NOMO-1 (cell line): ENCODE data around the gene SCP2.
A peak's percentile ranks its signal among the peaks of the same experiment; 100 is the strongest.
"Not testable (repeated sequence)": the region's sequence is repeated elsewhere in the genome, so short reads cannot be mapped to it uniquely, and the experiment has no call there.

Source experiments
- DNase-seq, 2 experiments: peaks; one replicate each; lab custom pipeline; 2025; ENCODE audit not compliant: unreplicated experiment in 2 of 2; lab: John Stamatoyannopoulos, UW

Gene SCP2

DNA sequence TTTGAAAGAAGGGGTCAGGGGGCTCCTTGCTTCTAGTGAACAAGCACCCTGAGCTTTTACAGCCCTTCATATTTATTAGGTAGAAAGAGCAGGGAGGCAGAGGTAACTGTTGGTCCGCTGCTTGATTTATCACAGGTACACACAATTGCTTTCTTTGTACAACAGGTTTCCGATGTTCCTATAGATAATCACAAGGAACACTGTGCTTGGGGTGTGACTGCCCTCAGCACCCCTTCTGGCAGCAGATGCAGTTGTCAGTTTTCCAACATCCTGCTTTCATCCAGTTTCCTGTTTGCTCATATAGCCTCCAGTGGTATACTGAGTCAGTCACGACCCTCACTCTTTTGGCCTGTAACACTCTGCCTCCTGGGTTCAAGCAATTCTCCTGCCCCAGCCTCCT lies 40.6 kb downstream of the SCP2 start:
- DNase-seq: no peak

DNA sequence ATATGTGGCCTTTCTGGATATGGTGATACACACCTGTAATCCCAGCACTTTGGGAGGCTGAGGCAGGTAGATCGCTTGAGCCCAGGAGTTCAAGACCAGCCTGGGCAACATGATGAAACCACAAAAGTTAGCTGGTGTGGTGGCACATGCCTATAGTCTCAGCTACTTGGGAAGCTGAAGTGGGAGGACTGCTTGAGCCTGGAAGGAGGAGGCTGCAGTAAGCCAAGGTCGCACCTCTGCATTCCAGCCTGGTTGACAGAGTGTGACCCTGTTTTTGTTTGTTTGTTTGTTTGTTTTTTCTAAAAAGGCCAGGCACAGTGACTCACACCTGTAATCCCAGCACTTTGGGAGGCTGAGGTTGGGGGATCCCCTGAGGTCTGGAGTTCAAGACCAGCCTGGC lies 42.2 kb downstream of the SCP2 start:
- not testable (repeated sequence) for DNase-seq

DNA sequence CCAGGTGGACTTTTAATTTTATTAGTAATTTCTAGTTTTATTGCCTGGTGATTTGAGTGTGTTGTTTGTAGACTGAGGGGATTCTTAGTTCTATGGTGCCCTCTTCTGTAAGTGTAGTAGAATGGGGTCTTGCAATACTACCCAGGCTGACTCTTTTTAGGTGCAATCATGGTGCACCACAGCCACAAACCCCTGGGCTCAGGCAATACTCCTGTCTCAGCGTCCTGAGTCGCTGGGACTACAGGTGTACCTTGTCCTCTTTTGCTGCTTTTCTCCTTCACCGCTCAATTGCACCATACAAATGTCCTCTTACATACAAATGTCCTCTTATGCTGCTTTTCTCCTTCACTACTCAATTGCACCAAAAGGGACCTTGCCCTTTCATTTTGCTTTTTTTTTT lies 43.1 kb downstream of the SCP2 start:
- DNase-seq: no peak

DNA sequence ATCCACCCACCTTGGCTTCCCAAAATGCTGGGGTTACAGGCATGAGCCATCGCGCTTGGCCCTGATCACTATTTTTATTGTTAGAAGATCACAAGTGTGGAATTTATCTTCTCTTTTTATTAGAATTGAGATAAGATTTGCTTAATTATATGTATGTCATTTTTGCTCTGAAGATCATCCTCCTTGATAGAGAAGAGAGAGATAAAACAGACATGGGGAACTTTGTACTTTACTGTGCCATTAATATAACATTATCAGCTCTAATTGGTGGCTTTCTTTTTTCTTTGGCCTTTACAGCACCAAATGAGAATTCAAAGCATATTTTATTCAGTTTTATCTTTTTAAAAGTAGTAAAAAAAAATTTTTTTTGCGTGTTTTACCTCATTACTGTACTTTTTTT lies 46.8 kb downstream of the SCP2 start:
- no peak for DNase-seq

DNA sequence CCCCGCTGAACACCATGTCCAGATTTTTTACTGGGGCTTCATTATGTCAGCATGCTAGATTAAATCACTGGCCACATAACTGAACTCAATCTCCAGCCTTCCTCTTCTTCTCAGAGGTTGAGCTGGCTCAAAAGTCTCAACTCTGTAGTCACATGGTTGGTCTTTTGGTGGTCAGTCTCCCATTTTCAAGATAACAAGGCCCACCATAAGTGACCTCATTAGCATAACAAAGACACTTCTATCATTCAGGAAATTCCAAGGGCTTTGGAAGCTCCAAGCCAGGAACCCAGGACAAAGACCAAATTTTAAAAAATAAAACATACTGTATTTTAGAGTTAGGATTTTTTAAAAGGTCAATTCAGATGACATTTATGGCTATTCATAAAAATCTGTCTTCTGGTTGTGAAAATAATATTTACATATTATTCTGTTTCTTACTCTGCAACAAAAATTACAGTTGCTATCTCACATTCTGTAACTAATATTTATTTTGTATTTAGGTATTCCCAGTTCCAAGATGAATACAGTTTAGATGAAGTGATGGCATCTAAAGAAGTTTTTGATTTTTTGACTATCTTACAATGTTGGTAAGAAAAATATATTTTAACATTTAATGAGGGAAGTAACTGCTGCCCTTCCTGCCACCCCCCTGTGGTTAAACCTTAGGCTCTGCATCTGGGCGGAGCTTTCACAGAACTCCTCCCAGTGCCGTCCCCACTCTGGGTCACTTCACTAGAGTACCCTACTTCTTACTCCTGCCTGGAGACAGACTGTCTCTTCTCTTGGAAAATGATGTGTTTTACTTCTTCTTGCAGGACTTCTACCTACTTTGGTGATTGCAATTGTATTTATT lies 49.3 kb downstream of the SCP2 start:
- no peak for DNase-seq

DNA sequence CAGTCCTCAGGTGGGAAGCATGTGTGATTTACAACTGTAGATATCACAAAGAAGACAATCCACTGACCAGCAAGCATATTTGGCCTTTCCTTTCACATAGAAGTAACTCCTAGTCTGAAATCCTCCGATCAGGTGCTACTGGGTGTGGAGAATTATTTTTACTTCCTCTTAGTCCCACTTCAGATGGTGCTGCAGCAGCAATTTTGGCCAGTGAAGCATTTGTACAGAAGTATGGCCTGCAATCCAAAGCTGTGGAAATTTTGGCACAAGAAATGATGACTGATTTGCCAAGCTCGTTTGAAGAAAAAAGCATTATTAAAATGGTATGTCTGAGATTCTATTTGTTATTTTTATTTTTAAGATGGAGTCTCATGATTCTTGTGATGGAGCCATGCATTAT lies 51.0 kb downstream of the SCP2 start:
- no peak for DNase-seq

DNA sequence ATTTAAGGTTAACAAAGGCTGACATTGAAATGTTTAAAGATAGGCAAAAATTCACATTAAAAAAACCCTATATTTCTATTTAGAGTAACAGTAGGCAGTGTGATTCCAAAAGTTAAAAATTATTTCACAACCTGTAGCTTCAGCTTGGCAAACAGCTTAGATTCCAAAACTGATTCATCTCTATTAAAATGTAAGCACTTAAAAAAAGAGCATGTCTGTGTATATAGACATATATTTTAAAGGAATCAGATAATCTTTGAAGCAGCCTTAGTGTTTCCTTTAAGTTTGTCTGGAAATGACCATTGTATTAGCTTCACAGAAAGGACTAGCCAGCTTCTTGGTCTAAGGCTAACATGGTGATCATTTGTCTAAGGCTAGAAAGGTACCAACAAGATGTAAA lies 65.7 kb downstream of the SCP2 start:
- not testable (repeated sequence) for DNase-seq

DNA sequence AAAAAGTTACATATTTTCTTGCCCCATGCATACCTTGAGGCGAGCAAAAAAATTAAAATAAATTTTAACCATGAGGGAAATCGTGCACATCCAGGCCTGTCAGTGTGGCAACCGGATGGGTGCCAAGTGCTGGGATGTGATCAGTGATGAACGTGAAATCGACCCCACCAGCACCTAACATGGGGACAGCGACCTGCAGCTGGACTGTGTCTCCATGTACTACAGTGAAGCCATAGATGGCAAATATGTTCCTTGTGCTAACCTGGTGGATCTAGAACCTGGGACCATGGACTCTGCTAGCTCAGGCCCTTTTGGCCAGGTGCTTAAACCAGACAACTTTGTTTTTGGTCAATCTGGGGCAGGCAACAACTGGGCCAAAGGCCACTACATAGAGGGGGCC lies 67.6 kb downstream of the SCP2 start:
- DNase-seq: no peak

DNA sequence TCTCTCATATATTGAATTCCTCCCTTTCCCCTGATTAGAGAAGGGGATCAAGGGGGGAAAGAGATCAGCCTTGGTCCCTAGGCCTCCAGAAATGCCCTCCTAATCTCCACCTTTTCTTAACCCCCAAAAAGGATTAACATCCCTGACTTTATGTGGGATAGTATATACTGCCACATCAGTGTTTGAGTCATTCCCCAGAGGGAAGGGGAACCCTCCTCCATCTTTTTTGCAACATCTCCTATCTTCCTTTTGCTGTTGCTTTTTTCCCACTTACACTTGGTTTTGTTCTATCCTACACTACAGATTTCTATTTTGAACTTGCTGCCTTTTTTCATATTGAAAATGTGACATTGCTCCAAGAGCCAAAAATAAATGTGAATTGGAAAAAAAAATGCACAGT lies 69.6 kb downstream of the SCP2 start:
- no peak for DNase-seq

DNA sequence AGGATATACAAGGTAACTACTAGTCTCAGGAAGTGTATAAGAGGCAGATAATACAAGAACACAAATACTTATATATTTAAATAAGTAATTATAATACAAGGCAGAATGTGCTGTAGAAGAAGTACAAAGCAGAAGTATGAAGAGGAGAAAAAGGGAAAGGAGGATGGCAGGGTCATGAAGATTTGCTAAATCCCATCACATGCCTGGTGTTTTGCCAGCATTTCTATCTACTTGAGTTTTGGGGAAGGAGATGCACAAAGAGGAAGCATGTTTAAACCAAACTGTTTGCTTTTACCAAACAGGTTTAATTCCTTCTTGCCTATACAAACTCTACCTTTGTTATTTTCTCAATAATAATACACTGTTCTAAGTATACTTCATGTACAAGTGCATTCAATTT lies 74.1 kb downstream of the SCP2 start:
- DNase-seq: no peak

DNA sequence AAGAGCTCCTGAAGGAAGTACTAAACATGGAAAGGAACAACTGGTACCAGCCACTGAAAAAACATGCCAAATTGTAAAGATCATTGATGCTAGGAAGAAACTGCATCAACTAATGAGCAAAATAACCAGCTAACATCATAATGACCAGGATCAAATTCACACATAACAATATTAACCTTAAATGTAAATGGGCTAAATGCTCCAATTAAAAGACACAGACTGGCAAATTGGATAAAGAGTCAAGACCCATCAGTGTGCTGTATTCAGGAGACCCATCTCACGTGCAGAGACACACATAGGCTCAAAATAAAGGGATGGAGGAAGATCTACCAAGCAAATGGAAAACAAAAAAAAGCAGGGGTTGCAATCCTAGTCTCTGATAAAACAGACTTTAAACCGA lies 79.5 kb downstream of the SCP2 start:
- DNase-seq: not testable (repeated sequence)

DNA sequence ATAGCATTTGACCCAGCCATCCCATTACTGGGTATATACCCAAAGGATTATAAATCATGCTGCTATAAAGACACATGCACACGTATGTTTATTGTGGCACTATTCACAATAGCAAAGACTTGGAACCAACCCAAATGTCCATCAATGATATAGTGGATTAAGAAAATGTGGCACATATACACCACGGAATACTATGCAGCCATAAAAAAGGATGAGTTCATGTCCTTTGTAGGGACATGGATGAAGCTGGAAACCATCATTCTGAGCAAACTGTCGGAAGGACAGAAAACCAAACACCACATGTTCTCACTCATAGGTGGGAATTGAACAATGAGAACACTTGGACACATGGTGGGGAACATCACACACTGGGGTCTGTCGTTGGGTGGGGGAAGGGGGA lies 83.2 kb downstream of the SCP2 start:
- DNase-seq: not testable (repeated sequence)

DNA sequence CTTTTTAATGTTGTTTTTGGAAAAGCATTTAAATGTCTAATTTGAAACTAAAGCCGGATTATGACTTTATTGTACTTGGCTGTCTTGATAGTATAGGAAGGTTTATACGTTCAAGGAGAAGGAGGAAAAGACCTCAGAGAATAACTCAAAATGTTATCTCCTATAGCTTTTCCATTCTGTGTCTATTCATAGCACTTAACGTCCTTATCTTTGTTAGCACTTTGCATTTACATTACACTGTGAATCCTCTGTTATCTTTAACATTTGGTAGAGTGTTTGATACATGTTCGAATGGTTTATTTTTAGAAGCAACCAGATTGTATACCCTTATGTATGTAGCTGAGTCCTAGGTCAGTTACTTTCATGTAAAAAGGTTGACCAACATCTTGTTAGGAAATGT lies 84.1 kb downstream of the SCP2 start:
- DNase-seq: no peak

DNA sequence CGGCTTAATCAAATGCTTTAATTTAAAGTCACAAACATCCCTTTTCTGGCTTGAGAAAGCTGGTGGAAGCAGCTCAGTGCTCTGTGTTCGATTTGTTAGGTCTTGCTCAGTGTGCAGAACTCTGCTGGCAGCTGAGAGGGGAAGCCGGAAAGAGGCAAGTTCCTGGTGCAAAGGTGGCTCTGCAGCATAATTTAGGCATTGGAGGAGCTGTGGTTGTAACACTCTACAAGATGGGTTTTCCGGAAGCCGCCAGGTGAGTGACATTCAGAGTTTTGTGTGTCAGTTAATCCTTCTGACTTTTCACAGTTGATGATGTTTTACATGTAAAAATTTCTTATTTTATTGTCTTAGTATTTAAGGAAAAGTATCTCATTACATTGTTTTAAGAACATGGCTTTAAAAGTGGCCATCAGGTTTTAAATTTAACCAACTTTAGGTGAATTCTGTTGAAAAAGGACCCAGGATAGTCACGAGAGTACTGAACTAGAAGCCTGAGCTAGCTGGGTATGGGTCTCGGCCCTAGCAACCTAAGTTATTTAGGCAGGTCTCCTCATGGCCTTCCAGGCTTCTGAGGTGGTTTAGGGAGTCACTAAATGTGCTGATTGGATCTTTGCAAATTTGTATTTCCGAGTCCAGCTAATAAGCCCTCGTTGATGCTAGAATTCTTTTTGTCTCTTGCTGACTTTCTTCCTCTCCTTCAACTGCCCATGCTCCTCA lies 87.9 kb downstream of the SCP2 start:
- peak; percentile 87 to 95 for DNase-seq

DNA sequence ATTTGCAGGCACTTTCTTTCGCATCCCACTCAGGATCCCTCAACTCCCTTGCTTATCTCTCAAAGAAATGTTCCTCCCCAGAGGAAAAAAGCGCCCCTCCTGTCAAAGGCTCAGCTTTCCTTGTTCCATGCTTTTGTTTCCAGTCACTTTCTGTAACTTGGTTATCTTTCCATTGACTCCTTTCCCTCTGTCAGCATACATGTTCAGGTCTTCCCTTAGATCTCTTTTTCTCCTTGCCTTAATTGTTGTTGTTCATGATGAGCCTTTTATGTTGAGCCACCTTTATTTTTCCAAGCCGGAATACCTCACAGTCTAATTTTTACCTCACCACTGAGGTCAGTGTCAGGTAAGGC lies 88.4 kb downstream of the SCP2 start:
- no peak for DNase-seq

DNA sequence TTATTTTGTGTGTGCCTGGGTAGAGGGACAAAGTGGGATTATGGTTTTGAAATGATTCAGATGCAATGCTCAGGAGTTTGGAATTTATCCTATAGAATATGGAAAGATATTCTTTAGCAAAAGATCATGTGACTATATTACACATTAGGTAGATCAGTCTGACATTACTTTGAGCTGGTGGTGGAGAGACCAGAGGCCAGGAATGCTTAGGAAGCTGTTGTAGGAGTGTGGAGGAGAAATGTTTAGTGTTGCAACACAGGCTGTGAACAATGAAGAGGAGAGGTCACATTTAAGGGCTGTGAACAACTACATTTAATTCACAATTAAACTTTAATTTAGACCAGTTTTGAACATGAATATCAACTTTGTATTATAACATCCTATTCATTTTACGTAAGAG lies 89.6 kb downstream of the SCP2 start:
- no peak for DNase-seq

DNA sequence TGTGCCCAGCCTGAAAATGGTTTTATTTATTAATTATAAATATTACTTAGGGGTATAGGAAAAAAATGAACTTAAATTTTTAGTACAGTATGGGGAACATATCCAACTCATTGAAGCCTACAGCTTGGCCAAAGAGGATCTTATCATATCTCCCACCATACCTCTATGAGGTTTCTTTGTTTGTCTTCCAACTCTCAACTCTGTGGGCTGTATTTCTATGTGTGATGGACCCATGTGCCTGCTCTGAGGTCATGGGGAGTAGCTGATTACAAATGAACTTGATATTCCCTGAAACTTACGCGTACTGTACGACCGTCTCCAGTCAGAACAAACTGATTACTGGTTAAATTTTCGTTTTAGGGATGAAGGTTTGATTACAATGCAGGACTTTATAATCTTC lies 93.5 kb downstream of the SCP2 start:
- DNase-seq: no peak

DNA sequence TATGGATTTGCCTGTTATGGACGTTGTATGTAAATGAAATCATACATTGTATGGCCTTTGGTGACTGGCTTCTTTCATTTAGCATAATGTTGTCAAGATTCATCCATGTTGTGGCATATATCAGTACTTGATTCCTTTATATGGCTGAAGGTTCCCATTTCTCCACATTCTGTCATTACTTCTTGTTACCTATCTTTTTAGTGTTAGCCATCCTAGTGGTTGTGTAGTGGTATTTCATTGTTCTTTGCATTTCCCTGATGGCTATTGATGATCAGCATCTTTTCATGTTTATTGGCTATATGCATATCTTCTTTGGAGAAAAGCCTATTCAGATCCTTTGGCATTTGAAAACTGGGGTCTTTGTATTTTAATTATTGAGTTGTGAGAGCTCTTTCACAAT lies 95.1 kb downstream of the SCP2 start:
- DNase-seq: no peak

DNA sequence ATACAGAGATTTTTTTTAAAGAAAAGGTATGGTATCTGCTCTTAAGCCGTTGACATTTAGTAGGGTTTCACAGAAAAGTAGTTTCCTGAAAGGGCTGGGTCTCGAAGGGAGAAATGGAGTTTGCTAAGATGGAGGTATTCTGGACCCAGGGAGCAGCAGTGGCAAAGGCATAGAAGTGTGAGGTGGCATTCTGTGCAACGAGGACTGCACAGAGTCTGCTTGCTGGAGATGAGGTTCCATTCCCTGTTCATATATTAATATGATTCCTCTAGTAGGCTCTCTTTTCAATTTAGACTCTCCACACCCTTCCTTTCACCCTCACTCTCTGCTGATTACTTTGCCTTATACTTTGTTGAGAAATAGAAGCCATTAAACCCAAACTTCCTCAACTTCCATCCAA lies 96.5 kb downstream of the SCP2 start:
- no peak for DNase-seq

DNA sequence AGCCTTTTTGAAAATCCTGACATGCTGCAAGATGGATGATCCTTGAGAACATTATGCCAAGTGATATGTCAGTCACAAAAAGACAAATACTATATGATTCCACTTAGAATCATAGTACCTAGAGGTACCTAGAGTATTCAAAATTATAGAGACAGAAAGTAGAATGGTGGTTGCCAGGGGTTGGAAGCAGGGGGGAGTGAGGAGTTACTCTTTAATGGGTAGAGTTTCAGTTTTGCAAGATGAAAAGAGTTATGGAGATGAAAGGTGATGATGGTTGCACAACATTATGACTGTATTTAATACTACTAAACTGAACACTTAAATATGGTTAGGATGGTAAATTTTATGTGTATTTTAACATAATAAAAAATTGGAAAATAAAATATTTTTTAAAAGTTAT lies 97.0 kb downstream of the SCP2 start:
- DNase-seq: peak; percentile 5 to 42

DNA sequence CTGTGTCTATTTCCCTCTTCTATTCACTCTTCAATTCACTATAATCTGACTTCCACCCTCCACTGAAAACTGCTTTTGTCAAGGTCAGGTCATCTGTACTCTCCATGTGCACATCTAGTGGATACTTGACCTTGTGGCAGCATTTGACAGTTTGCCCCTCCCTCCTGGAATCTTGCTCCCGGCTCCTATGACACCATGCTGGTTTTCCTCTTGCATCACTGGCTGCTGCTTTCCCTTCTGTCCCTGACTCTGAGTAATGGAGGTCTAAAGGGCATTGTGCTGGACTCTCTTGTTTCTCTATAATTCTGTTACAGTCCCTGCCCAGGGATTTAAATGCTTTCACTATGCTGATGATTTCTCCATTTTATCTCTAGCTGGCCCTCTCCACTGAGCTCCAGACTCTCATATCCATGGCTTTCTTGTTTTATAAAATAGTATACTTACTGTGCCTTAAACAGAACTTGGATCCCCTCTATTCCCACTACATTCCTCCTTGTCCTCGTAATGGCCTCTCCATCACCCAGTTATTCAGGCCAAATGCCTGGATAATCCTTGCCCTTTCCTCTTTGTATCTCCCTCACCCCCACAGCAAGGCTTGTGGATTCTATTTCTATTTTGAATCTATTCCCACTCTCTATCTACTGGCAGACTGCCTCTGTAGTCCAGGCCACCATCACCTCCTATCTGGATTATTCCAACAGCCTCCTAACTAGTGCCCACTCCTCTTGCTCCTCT lies 98.1 kb downstream of the SCP2 start:
- peak; percentile 7 to 59 for DNase-seq

DNA sequence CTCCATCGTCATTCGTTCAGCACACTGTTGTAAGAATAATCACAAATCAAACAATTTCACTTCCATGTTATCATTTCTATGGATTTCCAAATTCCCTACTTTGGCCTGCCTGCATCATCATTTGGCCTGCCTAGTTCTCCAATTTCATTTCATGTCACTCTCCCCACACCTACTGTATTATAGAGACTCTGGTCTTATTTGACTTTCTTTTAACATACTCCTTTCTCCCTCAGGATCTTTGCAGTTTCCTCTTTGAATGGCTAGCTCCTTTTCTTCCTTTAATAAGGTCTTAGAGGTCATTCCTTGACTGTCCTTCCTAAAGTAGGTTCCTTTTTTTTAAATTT lies 98.7 kb downstream of the SCP2 start:
- no peak for DNase-seq
